ENCODE measurements around the gene HSF4.

Gene HSF4

DNA sequence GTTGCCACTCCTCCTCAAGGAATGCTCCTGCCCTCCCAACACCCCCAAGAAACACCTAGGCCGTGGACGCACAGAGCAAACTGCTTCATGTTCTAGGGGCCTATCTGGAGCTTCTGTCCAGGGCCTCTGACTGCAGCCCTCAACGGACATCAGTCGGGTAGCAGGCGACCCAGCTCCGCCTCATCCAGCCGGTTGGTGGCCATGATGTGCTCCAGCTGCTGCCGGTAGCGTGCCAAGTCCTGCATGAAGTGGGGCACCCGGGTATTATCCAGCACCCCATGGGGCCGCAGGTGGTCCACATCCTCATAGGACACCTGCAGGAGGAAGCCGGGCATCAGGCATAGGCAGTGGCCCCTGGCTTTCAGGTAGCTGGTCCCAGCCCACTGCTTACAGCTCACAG, 12.1 kb downstream of the HSF4 start:
- no peak overlapping the region for H3K4me3 ChIP-seq (ENCODE audit: low read depth, low read length)
- DNase-seq (ENCODE audit: low read depth) = no peak
- TF ChIP-seq, protein P1, sequence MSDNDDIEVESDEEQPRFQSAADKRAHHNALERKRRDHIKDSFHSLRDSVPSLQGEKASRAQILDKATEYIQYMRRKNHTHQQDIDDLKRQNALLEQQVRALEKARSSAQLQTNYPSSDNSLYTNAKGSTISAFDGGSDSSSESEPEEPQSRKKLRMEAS (IDR thresholded peaks at IDR 0.05; ENCODE audit: low read depth, low read length) = no peak
- TF ChIP-seq POLR2A (IDR thresholded peaks at IDR 0.05; ENCODE audit: extremely low read depth, insufficient read length) (no peak), MYC (IDR thresholded peaks at IDR 0.05; ENCODE audit: low read depth, low read length) (no peak)
- TF ChIP-seq, protein P2, sequence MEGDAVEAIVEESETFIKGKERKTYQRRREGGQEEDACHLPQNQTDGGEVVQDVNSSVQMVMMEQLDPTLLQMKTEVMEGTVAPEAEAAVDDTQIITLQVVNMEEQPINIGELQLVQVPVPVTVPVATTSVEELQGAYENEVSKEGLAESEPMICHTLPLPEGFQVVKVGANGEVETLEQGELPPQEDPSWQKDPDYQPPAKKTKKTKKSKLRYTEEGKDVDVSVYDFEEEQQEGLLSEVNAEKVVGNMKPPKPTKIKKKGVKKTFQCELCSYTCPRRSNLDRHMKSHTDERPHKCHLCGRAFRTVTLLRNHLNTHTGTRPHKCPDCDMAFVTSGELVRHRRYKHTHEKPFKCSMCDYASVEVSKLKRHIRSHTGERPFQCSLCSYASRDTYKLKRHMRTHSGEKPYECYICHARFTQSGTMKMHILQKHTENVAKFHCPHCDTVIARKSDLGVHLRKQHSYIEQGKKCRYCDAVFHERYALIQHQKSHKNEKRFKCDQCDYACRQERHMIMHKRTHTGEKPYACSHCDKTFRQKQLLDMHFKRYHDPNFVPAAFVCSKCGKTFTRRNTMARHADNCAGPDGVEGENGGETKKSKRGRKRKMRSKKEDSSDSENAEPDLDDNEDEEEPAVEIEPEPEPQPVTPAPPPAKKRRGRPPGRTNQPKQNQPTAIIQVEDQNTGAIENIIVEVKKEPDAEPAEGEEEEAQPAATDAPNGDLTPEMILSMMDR (IDR thresholded peaks at IDR 0.05; ENCODE audit: low read depth, low read length) = no peak

DNA sequence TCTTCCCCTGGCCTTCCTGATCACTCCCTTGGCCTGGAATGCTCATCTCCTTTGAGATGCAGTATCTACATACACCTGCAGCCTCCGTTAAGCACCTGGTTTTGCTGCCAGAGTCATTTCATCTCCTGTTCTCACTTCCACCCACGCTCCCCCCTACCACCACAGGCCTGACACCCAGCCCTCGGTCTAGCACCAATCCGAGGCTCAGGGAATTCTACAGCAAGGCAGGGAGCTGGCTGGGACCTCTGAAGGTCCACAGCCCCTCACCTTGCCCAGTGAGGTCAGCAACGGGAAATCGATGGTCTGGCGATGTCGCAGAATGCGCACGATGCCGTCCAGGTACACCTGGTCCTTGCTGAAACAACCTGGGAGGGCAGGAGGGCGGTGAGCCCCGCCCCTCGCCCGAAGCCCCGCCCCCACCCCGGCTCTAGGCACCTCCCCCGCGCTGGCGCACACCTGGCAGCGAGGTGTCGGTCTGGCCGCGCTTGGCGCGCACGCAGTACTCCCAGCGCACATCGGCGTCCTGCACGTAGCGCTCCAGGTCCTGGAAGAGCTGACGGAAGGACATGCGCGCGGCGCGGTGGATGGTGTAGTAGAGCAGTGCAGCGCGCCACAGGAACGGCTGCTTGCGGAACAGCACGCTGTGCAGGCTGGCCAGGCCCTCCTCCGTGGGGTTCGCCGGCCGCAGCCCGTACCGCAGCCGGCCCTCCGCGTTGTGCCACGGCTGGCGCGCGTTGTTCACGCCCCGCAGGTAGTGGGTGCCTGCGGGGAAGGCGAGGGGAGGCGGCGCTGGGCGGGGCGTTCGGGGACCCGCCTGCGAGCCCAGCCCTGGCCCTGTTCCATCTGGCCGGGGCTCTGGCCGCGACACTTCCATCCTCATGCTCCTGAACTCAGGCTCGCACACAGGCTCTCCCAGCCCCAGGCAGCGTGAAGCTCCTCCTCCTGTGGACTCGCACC, 13.5 kb downstream of the HSF4 start:
- H3K4me3 ChIP-seq (ENCODE audit: low read depth, low read length) = no peak overlapping the region
- TF ChIP-seq, protein P1 (IDR thresholded peaks at IDR 0.05; ENCODE audit: low read depth, low read length) = no peak
- TF ChIP-seq, protein P2 (IDR thresholded peaks at IDR 0.05; ENCODE audit: low read depth, low read length) = no peak
- TF ChIP-seq POLR2A (IDR thresholded peaks at IDR 0.05; ENCODE audit: extremely low read depth, insufficient read length) (no peak), MYC (IDR thresholded peaks at IDR 0.05; ENCODE audit: low read depth, low read length) (no peak)
- peak; percentile 43 for DNase-seq (ENCODE audit: low read depth)

DNA sequence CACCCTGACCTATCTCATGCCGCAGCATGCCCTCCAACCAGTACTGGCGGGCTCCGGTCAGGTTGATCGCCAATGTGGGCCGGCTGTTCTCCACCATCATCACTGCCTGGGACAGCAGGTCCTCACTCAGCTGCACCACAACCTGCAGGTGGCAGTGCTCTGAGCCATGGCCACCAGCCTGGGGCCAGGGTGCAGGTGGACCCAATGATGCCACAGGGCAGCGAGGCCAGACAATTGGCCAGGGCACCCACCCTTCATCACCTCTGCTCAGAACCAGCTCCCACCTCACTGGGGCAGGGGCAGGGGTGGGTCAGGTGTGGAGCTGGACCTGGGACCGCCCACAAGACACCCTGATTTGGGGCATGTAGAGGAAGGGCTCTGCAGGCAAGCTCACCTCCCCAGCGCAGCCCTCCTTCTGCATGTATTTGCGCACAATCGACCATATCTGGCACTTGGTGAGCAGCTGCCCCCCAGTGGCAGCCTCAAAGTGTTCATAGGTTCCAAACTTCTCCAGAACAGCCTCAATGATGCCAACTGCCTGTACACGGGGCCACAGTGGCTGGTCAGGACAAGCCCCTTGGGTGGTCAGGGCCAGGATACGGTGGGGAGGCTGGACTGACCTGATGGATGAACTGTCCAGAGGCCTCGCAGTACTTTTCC, 15.0 kb downstream of the HSF4 start:
- TF ChIP-seq, protein P2 (IDR thresholded peaks at IDR 0.05; ENCODE audit: low read depth, low read length) = peak; percentile 61
- TF ChIP-seq, protein P1 (IDR thresholded peaks at IDR 0.05; ENCODE audit: low read depth, low read length) = no peak
- TF ChIP-seq POLR2A (IDR thresholded peaks at IDR 0.05; ENCODE audit: extremely low read depth, insufficient read length) = no peak
- no peak for TF ChIP-seq MYC (IDR thresholded peaks at IDR 0.05; ENCODE audit: low read depth, low read length)
- H3K4me3 ChIP-seq (ENCODE audit: low read depth, low read length) = no peak overlapping the region
- peak; percentile 66 for DNase-seq (ENCODE audit: low read depth)

DNA sequence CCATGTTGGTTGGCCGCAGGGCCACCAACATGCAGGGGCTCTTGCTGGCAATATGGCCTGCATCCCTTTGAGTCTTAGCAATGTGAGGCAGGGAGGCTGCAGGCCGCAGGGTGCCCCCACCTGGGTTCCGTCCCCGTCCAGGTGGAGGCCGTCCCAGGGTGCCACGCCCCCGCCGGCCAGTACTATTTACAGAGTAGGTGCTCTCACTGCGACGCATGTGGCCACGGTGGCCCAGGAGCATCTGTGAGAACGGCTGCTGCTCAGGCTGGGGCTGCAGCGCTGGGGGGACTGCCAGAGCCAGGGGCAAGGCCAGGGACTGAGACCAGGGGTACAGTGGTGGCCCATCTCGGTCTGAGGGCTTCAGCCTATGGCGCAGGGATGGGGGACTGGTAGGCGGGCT, 15.6 kb downstream of the HSF4 start:
- no peak overlapping the region for H3K4me3 ChIP-seq (ENCODE audit: low read depth, low read length)
- TF ChIP-seq POLR2A (IDR thresholded peaks at IDR 0.05; ENCODE audit: extremely low read depth, insufficient read length) = no peak
- TF ChIP-seq, protein P2 (IDR thresholded peaks at IDR 0.05; ENCODE audit: low read depth, low read length) = no peak
- TF ChIP-seq, protein P1 (IDR thresholded peaks at IDR 0.05; ENCODE audit: low read depth, low read length) = no peak
- TF ChIP-seq MYC (IDR thresholded peaks at IDR 0.05; ENCODE audit: low read depth, low read length) = no peak
- no peak for DNase-seq (ENCODE audit: low read depth)

DNA sequence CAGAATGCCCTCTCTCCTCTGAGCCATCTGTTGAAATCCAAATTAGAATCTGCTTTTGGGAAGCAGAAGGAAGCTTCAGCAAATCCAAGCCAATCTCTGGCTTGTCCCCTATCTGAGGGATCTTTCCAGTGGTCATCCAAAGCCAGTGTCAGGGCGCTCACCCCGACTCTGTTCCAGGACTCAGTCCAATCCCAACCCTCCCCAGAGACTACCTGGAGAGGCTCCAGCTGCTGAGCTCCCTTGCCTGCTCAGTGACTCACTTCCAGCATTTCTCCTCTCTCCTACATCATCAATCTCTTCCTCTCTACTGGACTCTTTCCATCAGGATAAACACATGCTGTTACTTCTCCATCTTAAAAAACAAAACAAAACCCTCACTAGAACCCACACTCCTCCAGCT, 16.8 kb downstream of the HSF4 start:
- TF ChIP-seq, protein P2 (IDR thresholded peaks at IDR 0.05; ENCODE audit: low read depth, low read length) = no peak
- TF ChIP-seq POLR2A (IDR thresholded peaks at IDR 0.05; ENCODE audit: extremely low read depth, insufficient read length) (no peak), MYC (IDR thresholded peaks at IDR 0.05; ENCODE audit: low read depth, low read length) (no peak)
- H3K4me3 ChIP-seq (ENCODE audit: low read depth, low read length) = no peak overlapping the region

More for the DNA sequence above, 16.8 kb downstream of the HSF4 start:
- no peak for DNase-seq (ENCODE audit: low read depth)
